Activated CD8-positive, alpha-beta memory T cell treated with anti-CD3 and anti-CD28 coated beads for 4 hours (primary cell): ENCODE data around the gene IFNK.
"Not testable (repeated sequence)": the region's sequence is repeated elsewhere in the genome, so short reads cannot be mapped to it uniquely, and the experiment has no call there.

Experiments used
- DNase-seq, 2 donors: peaks; one replicate each; pipeline ENCODE4 v3.0.0-alpha.2; 2020; ENCODE audit warnings: low read depth in 2 of 2

IFNK gene

GRCh38 chr9:27524236-27524635 is at the start of gene IFNK:
Gene IFNK, plus strand, starts transcription at chr9:27524290. Its CDS starts 47 bp downstream, at chr9:27524337.
- no peak for DNase-seq

GRCh38 chr9:27474305-27474704 is 49.8 kb upstream of the IFNK start:
- DNase-seq, result no peak

GRCh38 chr9:27475057-27475595 is 49.0 kb upstream of the IFNK start:
- no peak for DNase-seq

GRCh38 chr9:27476870-27477515 is 47.1 kb upstream of the IFNK start:
- DNase-seq, result no peak

GRCh38 chr9:27478322-27478721 is 45.8 kb upstream of the IFNK start:
- DNase-seq, result no peak

GRCh38 chr9:27482709-27483108 is 41.4 kb upstream of the IFNK start:
- no peak for DNase-seq

- DNase-seq, result no peak
Measured at GRCh38 chr9:27483576-27483975, 40.5 kb upstream of the IFNK start.

GRCh38 chr9:27485158-27485557 is 38.9 kb upstream of the IFNK start:
- DNase-seq, result no peak

GRCh38 chr9:27487128-27487640 is 36.9 kb upstream of the IFNK start:
- DNase-seq, result no peak

GRCh38 chr9:27487927-27488326 is 36.2 kb upstream of the IFNK start:
- DNase-seq, result no peak

GRCh38 chr9:27489087-27489876 is 34.8 kb upstream of the IFNK start:
- DNase-seq, result no peak

- no peak for DNase-seq
Measured at GRCh38 chr9:27491154-27491553, 32.9 kb upstream of the IFNK start.

GRCh38 chr9:27495480-27496134 is 28.5 kb upstream of the IFNK start:
- no peak for DNase-seq

- no peak for DNase-seq
Measured at GRCh38 chr9:27496135-27496504, 28.0 kb upstream of the IFNK start.

GRCh38 chr9:27497883-27498417 is 26.1 kb upstream of the IFNK start:
- no peak for DNase-seq

GRCh38 chr9:27499451-27499850 is 24.6 kb upstream of the IFNK start:
- no peak for DNase-seq

- DNase-seq, result not testable (repeated sequence)
Measured at GRCh38 chr9:27500902-27501301, 23.2 kb upstream of the IFNK start.

GRCh38 chr9:27503623-27504022 is 20.5 kb upstream of the IFNK start:
- no peak for DNase-seq

GRCh38 chr9:27504259-27504658 is 19.8 kb upstream of the IFNK start:
- DNase-seq, result no peak

- DNase-seq, result no peak
Measured at GRCh38 chr9:27505744-27506161, 18.3 kb upstream of the IFNK start.

GRCh38 chr9:27506981-27507380 is 17.1 kb upstream of the IFNK start:
- DNase-seq, result no peak

- DNase-seq, result no peak
Measured at GRCh38 chr9:27510780-27511179, 13.3 kb upstream of the IFNK start.
